CD4-positive, alpha-beta T cell treated with Interleukin-21 for 1 hour (primary cell): ENCODE results near the gene EHBP1.
"Not testable (repeated sequence)": the region's sequence is repeated elsewhere in the genome, so short reads cannot be mapped to it uniquely, and the experiment has no call there.

ENCODE experiments used
- DNase-seq: peaks from one replicate; pipeline ENCODE4 v3.0.0-alpha.2; 2020

The EHBP1 gene

DNA sequence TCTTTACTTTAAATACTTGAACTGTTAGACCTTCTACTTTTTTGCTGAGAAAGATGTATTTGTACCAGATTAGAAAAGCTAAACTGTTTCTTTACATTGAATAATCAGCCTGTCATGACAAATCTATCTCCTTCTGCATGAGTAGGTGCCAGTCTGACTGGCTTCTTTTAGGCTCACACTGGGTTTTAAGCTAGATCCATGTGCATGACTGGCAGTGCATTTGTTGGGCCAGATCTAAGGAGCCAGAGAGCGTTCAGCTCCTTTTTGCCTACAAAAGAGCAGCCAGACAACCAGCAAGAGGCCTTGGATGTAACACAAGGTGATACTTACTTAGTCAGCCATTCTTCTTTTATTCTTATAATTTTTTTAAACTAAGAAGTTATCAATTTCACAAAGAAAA lies 263.2 kb downstream of the EHBP1 start:
- no peak for DNase-seq

DNA sequence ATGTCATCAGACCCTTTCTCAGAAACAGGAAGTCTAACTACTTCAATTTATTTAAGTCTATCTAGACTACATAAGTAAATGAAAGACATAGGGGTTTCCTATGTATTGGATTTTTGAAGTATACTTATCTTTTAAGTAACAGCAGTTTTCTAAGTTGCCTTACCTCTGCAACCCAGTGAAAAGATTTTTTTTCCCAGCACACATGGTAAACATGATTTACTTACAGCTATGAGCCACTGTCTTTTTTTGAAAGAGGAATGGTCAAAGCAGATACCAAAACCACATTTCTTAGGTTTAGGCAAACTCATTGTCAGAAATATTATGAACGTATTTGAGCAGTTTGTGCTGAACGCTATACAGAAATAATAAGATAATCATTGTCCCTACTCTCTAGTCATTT lies 266.4 kb downstream of the EHBP1 start:
- no peak for DNase-seq

DNA sequence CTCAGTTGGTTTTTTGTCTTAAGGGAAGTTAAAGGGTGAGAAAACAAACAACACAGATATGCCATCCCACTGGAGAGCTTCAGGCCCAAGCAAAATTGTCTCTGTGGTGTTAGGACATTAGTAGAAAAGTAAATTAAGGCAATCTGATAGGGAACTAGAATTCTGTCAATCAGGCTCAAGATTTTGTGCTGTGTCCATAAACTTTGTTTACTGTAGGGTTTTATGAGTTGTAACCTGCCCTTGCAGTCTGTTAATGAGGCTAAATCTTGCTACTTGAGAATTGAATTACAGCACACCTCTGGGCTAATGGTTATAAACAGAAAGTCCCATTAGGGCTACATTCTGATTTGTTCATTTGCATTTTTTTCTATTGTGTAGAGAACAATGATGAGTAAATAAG lies 267.1 kb downstream of the EHBP1 start:
- DNase-seq: no peak

DNA sequence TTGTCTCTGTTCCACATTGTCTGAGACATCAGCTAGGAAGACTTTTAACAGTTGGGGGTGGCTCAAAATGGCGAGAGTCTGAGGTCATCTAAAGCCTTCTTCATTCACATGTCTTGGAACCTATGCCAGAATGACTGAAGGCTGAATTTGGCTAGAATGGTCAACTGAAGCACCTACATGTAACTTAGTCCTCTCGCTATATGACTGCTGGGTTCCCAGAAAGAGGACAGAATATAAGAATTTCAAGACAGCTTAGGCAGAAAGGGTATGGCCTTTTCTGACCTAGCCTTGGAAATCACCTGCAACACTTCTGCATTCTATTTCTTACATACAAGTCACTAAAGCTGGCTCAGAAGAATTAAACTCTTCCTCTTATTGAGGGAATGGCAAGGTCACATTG lies 269.5 kb downstream of the EHBP1 start:
- no peak for DNase-seq

DNA sequence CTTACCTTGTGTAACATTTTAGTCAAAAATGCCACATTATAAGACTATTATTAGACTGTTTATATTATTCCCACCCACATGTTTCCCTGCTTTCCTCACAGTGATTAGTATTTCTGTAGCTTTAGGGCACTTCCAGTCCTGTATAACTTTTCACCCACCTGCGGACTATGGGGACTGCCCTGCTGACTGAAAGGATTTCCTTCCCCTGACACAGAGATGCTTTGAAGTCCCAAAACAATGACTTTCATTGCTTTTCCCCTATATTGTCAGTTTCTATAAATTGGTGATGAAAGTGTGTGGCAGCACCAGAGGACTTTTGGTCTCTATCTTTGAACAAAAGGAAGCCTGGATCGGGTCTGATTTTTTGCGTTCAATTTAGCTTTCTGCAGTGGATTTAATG lies 286.1 kb downstream of the EHBP1 start:
- no peak for DNase-seq

DNA sequence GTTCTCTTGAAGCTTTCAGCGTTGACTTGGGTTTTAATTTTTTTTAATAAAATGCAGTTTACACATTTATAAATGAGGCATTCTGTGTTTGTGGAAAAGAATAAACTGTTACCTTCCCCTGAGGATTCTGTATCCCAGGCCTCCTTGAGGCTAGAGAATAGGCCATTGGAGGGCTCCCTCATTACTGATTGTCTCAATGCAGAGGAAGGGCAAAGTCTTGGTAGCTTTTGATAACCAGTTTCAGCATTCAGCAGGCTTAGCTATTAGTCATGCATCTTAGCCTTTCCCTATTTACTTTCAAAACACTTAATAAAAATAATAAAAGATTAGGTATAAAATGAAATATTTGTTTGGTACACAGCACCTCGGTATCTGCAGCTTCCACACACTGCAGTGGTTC lies 287.0 kb downstream of the EHBP1 start:
- no peak for DNase-seq

DNA sequence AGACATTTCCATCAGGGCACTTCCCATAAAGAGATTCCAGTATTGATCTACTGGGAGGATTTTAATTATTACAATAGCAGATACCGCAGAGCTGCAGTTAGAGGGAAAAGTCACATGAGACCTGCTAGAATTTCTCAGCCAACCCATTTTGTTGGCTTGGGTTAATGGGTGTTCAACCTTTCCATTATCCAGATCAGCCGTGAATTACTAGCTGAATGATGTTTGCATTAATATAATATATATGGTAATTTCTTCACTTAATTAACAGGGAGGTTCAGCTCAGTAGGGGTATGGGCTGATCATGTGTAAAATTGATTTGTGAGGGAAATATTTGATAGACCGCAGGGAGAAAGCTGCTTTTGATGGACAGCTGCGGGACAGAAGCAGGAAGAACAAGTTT lies 288.7 kb downstream of the EHBP1 start:
- no peak for DNase-seq

DNA sequence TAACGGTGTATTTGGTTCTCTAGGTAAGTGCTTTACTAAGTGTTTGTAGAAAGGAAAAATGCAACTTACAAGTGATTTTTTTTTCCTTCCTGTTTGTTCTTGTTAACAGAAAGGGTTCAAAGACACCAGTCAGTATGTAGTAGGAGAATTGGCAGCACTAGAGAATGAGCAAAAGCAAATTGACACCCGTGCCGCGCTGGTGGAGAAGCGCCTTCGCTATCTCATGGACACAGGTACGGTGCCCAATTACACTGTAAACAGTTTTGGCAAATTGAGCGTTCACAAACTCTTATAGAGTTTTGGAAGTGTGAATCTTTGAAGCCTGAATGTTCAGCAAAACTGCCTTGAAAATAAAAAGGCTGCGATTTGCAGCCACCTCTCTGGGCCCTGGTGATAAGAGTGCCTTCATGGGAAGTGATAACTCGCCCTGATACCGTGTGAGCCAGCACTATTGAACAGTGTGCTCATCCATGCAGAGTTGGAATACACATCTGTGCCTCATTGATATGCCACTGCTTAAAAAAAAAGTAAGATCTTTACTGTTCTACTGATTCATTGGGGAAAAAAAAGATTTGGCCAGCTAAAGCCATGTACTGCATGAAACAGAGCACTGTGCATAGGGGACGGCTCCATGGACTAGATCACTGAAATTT lies 291.1 kb downstream of the EHBP1 start:
- no peak for DNase-seq

DNA sequence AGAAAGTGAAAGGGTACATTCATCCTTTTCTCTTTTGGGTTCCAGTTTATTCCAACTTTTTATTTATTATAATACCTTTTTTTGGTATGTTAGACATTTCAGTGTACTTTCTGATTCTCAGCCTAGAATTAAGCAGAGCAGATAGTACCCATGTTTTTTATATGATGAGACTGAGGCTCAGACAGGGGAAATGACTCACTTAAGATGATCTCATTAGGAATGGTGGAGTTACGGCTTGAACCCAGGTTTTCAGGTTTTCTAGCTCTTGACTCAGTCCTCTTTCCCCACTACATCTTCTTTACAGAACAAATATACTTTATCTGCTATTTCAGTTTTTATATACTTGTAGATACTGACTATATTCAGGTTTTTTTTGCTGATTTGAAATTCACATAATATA lies 293.4 kb downstream of the EHBP1 start:
- DNase-seq: no peak

DNA sequence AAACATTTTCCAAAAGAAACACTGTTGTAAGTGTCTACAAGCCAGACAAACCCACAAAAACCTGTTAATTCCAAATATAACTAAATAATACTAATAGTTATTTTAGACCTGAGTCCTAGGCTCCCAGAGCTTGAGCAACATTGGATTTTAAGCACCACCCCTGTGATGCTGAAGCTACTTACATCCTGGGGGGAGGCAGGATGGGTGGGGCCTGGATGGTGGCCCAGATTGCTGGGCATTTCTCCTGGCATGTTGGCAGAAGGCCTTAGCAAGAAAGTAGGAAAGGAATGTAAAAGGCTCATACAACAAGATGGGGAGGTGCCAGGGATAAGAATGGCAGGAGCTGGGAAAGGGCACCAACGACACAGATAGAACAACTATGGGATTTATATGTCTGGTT lies 294.4 kb downstream of the EHBP1 start:
- DNase-seq: no peak

DNA sequence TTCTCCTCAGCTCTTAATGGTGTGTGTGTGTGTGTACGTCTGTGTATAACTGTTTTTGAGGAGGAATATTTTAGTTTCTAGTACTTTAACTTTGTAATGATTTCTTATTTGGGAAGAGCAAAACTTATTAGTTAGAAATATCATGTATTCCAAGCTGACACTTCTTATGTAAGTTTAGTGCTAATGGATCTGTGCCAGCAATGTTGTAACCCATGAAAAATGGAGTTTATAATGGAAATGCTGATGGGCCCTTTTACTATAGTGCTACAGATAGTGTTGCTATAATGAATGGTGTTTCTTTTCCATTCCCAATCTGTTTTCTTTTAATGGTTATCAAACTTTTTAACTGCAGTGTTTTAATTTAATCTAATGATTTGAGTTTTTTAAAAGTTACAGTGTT lies 295.3 kb downstream of the EHBP1 start:
- DNase-seq: no peak

DNA sequence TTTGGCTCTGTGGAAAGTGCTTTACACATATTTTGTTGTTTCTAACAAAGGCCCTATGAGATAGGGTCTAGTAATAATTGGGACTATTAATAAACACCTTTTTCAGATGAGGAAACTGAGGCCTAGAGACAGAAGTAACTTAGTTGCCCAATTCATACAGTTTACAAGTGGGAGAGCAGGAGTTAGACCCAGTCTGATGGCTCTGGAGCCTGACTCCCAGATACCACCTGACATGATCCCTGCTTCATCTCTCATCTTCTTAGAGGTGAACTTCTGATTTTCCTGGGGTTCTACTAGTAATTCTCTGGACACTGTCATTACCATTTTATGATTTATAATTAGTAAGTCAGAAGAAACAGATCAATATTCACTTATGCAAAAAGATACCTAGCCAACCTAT lies 296.1 kb downstream of the EHBP1 start:
- DNase-seq: no peak

DNA sequence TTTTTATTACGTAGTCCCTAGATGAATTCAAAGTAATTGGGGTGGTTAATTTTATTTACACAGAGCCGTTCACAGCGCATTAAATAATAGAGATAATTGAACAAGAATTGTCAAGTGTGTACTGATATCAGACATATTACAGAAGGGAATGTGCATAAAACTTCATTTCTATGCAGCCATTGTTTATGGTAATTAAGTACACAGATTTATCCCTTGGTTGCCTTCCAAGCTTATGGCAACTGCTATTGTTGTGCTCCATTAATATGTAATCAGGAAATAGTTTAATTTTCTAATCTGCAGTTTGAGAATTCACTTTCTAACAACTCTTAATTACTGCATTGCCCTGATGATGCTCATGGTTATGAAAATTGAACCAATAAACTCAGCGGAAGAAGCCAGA lies 297.8 kb downstream of the EHBP1 start:
- no peak for DNase-seq

DNA sequence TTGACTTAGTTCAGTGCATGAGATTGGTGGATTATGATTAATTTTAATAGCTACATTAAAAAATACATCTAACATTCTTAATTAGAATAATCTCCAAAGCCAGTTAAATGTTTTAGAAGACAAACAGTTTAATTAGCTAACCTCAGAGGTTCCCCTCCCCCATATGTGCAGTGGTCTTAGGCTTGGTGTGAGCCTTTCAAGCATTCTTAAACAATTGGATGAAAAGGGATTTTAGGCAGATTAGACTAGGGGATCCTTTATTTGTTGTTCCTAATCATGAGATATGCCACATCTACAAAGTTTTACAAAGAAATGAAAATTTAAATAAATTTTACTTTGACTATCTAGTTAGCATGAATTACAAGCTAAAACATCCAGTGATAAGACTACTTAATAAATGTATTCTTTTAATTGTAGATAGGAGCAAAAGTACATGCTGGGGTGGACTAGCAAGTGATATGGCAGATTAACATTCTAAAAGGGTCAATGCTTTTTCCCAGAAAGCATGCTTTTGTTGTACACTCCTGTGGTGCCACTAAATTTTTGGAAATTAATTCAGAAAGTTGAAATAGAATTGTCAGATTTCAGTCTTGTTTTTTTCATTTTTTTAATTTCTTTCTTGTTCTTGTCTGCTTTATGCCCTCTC lies 302.4 kb downstream of the EHBP1 start:
- no peak for DNase-seq

DNA sequence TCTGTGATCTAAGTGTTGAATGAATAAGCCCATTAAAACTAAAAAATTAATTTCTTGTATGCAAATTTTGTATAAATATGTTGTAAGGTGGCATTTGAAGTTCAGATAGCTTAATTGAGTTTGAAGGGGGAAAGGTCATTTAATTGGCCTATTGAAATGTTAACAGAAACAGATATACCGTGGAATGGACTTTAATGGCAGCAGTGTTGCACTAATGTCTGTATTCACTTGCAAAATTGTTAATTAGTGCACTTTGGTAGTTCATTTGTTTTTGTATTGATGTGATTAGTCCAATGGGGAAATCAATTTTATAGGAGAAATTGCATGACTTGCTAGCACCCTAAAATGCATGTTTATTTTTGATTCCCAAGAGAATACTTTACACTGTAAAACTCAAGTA lies 303.3 kb downstream of the EHBP1 start:
- DNase-seq: no peak

DNA sequence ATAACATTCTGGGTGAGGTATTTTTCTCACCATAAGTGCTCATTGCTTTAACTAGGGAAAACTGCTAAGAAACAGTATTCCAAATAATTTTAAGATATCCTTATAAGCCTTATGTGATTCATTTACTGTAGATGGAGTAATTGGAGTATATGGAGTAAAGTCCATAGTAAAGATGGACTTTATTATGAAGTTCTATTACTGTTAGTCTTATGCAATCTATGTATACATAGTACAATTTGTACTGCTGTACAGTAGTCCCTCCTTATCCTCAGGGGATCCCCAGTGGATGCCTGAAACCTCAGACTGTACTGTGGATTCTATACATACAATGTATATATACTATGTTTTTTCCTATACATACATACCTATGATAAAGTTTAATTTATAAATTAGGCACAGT lies 304.0 kb downstream of the EHBP1 start:
- DNase-seq: no peak

DNA sequence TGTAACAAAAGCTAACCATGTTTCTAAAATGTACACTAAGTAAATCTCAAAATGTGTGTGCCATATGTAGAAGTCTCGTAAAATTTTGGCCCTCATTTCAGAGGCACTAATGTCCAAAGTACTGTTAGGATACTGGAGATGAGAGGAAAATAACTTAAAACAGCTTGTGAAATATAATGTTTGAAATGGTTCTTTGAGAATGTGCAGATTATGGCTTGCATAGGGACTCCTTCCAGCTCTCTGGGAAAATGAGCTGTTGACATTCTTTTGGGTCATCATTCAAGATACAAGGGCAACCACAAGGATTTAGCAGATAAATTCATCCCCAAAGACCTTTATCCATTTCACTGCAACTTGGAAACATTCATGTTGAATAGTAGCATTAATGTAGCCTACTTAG lies 307.0 kb downstream of the EHBP1 start:
- no peak for DNase-seq

DNA sequence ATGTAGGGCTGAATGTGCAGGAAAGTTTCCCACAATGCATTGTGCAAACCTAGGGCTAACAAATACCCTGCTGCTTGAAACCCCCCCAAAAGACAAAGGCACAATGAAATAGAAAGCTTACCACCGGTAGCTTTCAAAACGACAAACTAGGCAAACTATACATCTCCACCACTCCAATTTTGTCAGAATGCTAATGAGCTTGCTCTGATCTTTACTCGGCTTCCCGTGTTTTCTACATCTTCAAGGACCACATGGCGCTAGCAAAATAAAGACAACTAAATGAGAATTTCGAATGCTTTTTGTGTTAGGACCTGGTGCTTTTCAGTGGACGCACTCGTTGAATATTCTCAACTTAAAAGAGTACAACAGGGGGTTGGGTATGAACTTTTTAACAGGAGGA lies 307.9 kb downstream of the EHBP1 start:
- no peak for DNase-seq

DNA sequence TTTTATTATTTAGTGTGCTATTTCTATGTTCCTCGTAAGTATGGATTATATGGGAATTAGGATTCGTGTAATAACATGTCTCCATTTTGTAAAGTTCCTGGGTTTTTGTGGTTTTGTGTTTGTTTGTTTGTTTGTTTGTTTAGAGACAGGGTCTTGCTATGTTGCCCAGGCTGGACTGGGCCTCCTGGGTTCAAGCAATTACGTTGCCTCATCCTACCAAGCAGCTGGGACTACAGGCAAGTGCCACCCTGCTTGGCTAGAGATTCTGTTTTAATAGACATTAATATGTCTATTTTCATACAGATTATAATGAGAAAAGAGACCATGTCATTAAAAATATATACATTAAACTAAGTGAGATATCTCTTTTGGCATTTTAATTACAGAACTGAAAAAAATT lies 309.9 kb downstream of the EHBP1 start:
- no peak for DNase-seq

DNA sequence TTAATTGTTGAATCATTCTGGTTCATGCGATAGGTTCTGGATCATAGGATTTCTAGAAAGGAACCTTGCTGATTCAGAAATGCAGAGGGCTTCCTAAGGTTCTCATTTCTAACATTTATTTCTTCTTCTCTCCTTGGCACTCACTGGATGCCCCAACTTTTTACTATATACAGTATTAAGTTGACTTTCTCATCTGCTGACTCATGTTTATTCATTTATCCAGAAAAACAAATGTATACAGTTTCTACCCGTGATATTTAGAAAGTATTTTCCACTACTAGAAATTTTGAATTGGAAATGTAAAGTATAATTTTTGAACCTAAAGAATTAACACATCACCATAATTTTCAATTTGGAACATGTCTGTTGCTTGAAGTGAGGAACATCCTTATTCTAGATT lies 312.9 kb downstream of the EHBP1 start:
- no peak for DNase-seq

DNA sequence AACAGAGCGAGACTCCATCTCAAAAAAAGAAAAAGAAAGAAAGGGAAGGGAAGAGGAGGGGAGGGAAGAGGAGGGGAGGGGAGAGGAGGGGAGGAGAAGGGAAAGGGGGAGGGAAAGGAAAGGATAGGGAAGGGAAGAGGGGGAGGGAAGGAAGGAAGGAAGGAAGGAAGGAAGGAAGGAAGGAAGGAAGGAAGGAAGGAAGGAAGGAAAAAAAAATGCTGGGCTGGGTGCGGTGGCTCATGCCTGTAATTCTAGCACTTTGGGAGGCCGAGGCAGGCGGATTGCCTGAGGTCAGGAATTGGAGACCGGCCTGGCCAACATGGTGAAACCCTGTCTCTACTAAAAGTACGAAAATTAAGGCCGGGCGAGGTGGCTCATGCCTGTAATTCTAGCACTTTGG lies 314.2 kb downstream of the EHBP1 start:
- not testable (repeated sequence) for DNase-seq

DNA sequence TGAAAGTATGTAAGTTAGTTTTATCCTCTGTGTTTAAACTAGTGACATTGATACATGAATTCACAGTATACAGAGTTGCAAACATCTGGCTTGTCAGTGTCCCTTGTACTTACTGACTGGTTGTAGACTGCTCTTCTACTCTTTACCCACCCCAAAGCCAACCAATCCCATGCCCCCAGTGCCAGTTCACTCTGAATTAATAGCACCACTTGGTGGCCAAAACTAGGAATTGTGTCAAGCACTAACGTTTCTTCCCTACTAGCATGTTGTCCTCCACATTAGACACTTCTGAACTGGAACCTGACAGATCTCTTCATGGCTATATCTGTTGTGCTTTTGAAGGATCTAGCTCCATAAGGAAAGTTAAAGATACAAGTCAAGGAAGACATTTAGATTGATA lies 317.9 kb downstream of the EHBP1 start:
- DNase-seq: no peak

DNA sequence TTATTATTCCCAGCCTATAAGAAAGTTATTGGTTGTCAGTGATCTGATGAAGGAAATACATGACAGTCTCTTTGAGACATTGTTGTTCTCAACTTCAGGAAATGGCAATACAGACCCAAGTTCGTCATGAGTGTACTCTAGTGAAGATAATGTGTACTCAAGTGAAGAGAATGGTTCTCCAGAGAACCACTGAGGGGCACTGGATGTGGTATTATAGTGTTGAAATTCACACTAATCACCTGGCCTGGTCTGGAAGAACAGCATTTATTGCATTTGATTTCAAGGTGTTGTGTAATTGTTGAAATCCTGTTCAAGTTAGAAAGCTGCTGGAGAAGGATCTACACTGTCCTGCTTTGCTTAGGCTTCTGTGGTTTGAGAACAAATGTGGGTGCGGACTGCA lies 321.7 kb downstream of the EHBP1 start:
- no peak for DNase-seq

DNA sequence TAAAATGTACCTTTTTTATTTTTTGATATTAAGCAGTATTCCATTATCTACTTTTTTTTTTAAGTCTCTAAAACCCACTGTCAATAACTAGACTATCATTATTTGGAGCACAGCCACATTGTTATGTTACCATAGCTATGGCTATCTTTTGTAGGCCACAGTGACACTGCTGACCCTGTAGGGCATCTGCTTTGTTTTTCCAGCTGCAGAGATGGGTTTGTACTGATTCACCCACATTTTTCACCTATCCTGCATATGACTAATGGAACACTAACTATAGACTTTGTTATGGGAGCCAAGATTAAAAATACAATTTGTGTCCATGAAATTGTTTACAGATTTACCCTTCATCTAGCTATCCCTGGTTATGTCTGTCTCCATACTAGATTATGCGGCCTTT lies 323.5 kb downstream of the EHBP1 start:
- DNase-seq: no peak

DNA sequence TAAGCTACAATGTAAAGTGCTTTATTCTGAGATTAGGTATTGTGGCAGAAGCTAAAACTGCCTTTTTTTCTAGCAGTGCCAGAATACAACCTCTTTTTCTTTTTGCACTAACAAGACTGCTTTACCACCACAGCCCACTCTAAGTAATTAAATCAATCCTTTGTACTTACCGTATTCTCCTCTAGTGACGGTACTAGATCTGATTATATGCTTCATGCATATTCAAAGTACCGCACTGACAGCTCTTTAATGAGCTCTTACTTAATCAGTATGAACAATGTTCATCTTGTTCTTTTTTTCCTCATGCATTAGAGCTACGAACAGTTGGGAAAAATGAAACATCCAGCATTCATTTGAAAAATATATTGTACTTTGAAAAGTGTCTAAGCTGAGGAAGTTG lies 329.0 kb downstream of the EHBP1 start:
- DNase-seq: no peak
